ENCODE data around the gene FAM72B.
"Not testable (repeated sequence)": the region's sequence is repeated elsewhere in the genome, so short reads cannot be mapped to it uniquely, and the experiment has no call there.

GRCh38 chr1:121161199-121161901 is 22.8 kb downstream of the FAM72B start:
- not testable (repeated sequence) for TF ChIP-seq CTCF (conservative IDR thresholded peaks at IDR 0.05 in 1 of 2, IDR thresholded peaks at IDR 0.05 in 1 of 2; ENCODE audit: low read depth in 1 of 2, low read length in 2 of 2); EZH2 (IDR thresholded peaks at IDR 0.05; ENCODE audit: low read length, missing control alignments)

Data from fibroblast of lung (primary cell).